Measurements from ENCODE around the gene ADGRB2. TPM values are rescaled to one million over a fixed set of nuclear protein-coding genes. Genes with fewer than 3 reads are reported as not detected.

The ADGRB2 gene
- total RNA-seq, 1 donor from 2014 or later = 7.1 TPM

- Histone ChIP-seq H3F3A (ENCODE audit: low read depth) (no peaks in the 10 kb centered on the region), H3K9me3 (ENCODE audit: low read depth) (no peaks in the 10 kb centered on the region), H3K4me3 (no peak overlapping the region), H3K79me2 (ENCODE audit: low read depth) (no peaks in the 10 kb centered on the region), H3K4me1 (peaks cover 14% of the 10 kb centered on the region), H3K4me2 (no peak overlapping the region), H3K36me3 (no peaks in the 10 kb centered on the region), H4K20me1 (ENCODE audit: low read depth) (no peaks in the 10 kb centered on the region), H3K27me3 (no peaks in the 10 kb centered on the region), H3K9ac (no peak overlapping the region), H2AFZ (replicated peaks) (no peak overlapping the region), H3K27ac (no peak overlapping the region)
- TF ChIP-seq EZH2 (IDR thresholded peaks at IDR 0.05) (no peak), CTCF (IDR thresholded peaks at IDR 0.05) (no peak), EZH2phosphoT487 (IDR thresholded peaks at IDR 0.05) (no peak)
- peaks cover 24% of the 10 kb centered on the region for H3K4me1 Mint-ChIP-seq
- DNase-seq (ENCODE audit: low spot score) = no peak
- no peak overlapping the region for H3K4me3 Mint-ChIP-seq
- H3K27me3 Mint-ChIP-seq (ENCODE audit: insufficient read depth, low read depth) = no peaks in the 10 kb centered on the region
- H3K36me3 Mint-ChIP-seq = no peaks in the 10 kb centered on the region
- peaks cover 2% of the 10 kb centered on the region for H3K9me3 Mint-ChIP-seq
- no peak overlapping the region for H3K27ac Mint-ChIP-seq
Measured at GRCh38 chr1:31804098-31804497, 40.0 kb upstream of the ADGRB2 start.

GRCh38 chr1:31803610-31804009 lies 39.5 kb upstream of the ADGRB2 start:
- H3K4me1 Mint-ChIP-seq = peaks cover 28% of the 10 kb centered on the region
- H3K9ac ChIP-seq = no peak overlapping the region

DNA sequence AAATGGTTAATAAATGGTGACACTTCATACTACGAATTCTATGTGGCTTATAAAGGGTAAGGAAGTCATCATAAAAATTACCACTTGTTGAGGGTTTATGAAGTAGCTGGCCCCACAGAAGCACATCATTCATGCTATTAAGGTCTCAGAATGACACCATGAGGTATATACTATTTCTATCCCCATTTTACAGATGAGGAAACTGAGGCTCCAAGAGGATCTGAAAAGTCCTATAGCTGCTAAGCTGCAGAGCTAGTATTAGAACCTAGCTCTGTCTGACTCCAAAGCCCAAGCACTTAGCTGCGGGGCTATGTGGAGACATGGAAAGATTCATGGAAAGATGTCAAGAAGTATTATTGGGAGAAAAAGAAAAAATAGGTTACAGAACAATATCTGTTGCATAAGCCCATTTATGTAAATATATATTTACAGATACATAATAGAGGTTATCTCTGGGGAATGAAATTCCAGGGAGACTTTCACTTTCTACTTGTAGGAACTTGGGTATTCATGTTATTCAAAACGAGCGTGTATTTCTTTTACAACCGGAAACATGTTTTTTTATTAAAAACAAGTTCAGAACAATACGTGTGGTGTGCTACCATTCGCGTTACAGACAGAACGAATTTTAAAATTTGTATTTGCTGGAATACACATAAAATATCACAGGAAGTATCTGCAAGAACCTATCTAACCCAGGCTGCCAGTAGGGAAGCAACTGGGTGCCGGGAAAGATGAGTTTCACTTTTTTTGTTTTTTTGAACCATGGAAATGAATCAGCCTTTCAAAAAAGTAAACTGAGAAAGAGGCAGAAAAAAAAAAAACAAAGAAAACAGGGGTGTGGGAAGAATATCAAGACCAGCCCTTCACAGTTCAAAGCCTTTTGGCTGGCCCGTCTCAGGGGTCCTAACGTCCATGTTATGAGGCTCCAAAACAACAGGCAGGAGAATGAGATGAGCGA lies 38.3 kb upstream of the ADGRB2 start:
- no peak overlapping the region for H3K4me2 ChIP-seq
- no peaks in the 10 kb centered on the region for H3K36me3 ChIP-seq
- no peaks in the 10 kb centered on the region for H3K27me3 ChIP-seq
- no peaks in the 10 kb centered on the region for H3F3A ChIP-seq (ENCODE audit: low read depth)
- H3K27me3 Mint-ChIP-seq (ENCODE audit: insufficient read depth, low read depth) = no peaks in the 10 kb centered on the region
- H2AFZ ChIP-seq (replicated peaks) = no peak overlapping the region
- H3K4me1 Mint-ChIP-seq = peaks cover 40% of the 10 kb centered on the region
- H3K4me3 ChIP-seq = no peak overlapping the region
- peaks cover 2% of the 10 kb centered on the region for H3K9me3 Mint-ChIP-seq
- no peaks in the 10 kb centered on the region for H3K79me2 ChIP-seq (ENCODE audit: low read depth)
- DNase-seq (ENCODE audit: low spot score) = no peak
- TF ChIP-seq EZH2phosphoT487 (IDR thresholded peaks at IDR 0.05) (no peak), CTCF (IDR thresholded peaks at IDR 0.05) (no peak), EZH2 (IDR thresholded peaks at IDR 0.05) (no peak)
- H3K4me3 Mint-ChIP-seq = no peak overlapping the region
- no peak overlapping the region for H3K27ac Mint-ChIP-seq
- no peak overlapping the region for H3K9ac ChIP-seq
- H4K20me1 ChIP-seq (ENCODE audit: low read depth) = no peaks in the 10 kb centered on the region
- no peaks in the 10 kb centered on the region for H3K9me3 ChIP-seq (ENCODE audit: low read depth)
- H3K27ac ChIP-seq = no peak overlapping the region
- H3K4me1 ChIP-seq = peaks cover 27% of the 10 kb centered on the region
- no peaks in the 10 kb centered on the region for H3K36me3 Mint-ChIP-seq

More at GRCh38 chr1:31803610-31804009, 39.5 kb upstream of the ADGRB2 start:
- DNase-seq (ENCODE audit: low spot score) = no peak
- Histone ChIP-seq H3K36me3 (no peaks in the 10 kb centered on the region), H3K9me3 (ENCODE audit: low read depth) (no peaks in the 10 kb centered on the region), H4K20me1 (ENCODE audit: low read depth) (no peaks in the 10 kb centered on the region), H3K4me1 (peaks cover 15% of the 10 kb centered on the region), H3K4me2 (no peak overlapping the region), H3F3A (ENCODE audit: low read depth) (no peaks in the 10 kb centered on the region), H3K27me3 (no peaks in the 10 kb centered on the region), H2AFZ (replicated peaks) (no peak overlapping the region), H3K79me2 (ENCODE audit: low read depth) (no peaks in the 10 kb centered on the region), H3K27ac (no peak overlapping the region), H3K4me3 (no peak overlapping the region)
- Mint-ChIP-seq H3K27me3 (ENCODE audit: insufficient read depth, low read depth) (no peaks in the 10 kb centered on the region), H3K4me3 (no peak overlapping the region), H3K27ac (no peak overlapping the region), H3K9me3 (peaks cover 2% of the 10 kb centered on the region), H3K36me3 (no peaks in the 10 kb centered on the region)
- no peak for TF ChIP-seq EZH2 (IDR thresholded peaks at IDR 0.05)
- TF ChIP-seq EZH2phosphoT487 (IDR thresholded peaks at IDR 0.05) = no peak
- no peak for TF ChIP-seq CTCF (IDR thresholded peaks at IDR 0.05)
